ENCODE data around the gene ABHD11.
"Not testable (repeated sequence)": the region's sequence is repeated elsewhere in the genome, so short reads cannot be mapped to it uniquely, and the experiment has no call there.

ABHD11 gene, protein sequence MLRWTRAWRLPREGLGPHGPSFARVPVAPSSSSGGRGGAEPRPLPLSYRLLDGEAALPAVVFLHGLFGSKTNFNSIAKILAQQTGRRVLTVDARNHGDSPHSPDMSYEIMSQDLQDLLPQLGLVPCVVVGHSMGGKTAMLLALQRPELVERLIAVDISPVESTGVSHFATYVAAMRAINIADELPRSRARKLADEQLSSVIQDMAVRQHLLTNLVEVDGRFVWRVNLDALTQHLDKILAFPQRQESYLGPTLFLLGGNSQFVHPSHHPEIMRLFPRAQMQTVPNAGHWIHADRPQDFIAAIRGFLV

DNA sequence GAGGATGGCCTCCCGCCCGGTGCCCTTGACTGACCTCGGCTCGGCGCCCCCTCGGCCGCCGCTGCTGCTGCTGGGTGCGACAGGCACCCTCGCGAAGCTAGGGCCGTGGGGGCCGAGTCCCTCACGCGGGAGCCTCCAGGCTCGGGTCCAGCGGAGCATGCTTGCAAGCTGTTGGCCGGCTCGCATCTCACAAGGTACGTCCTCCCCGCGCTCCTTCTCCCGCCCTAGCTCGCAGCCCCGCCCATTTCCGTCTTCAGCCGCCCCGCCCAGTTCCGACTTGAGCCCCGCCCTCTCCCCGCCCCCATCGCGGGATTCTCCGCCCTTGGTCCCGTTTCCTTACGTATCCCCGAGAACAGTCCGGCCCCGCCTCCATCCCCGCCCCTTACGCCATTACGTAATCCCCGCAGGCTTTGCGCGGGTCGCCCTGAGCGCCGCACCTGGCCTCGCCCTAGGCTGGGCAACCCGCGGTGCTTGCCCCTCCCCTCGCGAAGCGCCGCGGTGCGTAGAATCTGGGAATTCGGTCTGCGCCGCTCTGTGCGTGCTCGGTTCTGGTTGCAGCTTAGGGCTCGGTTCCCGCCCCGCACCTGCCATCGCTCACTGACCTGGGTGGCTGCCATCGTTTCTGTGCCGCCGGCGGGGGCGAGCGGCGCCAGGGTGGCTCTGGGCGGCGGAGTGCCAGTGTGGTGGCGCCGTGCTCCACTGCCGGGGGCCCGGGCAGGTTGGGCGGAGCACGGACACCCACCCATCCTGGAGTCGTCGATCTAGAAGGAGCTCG lies at the start of gene ABHD11:
TSS of gene ABHD11 (minus strand) at position 191 of the 775 bp plus-strand sequence. CDS start at position 159, 32 bp downstream.
- peak; percentile 97 for DNase-seq (ENCODE audit: low read depth)

DNA sequence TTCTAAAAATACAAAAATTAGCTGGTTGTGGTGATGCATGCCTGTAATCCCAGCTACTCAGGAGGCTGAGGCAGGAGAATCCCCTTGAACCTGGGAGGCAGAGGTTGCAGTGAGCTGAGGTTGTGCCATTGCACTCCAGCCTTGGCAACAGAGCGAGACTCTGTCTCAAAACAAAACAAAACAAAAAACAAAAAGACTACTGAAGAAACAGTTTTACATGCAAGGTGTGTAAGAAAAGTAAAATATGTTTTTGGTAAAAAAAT lies 49.1 kb upstream of the ABHD11 start:
- not testable (repeated sequence) for DNase-seq (ENCODE audit: low read depth)

DNA sequence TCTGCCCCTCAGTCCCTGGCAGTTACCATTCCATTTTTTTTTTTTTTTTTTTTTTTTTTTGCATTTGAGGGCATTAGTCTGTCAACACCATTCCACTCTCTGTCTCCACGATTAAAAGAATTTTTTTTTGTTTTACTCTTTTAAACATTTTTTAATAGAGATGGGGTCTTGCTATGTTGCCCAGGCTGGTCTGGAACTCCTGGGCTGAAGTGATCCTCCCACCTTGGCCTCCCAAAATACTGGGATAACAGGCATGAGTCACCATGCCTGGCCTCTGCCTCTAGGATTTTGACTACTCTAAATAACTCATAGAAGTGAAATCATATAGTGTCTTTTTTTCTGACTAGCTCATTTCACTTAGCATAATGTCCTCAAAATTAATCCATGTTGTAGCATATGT lies 48.0 kb upstream of the ABHD11 start:
- no peak for DNase-seq (ENCODE audit: low read depth)

DNA sequence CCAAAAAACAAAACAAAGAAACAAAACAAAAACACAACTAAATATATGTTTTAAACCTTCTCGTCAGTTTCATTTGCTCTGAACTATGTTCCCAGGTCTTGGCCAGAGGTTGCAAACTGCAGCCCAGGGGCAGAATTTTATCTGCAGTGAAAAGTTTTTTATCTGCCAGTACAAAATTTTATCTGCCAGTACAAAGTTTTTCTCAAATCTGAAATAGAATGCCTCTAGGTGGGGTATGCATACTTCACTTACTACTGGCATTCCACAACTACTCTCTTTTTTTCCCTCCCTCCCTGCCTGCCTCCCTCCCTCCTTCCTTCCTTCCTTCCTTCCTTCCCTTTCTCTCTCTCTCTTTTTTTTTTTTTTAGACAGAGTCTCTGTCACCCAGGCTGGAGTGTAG lies 40.9 kb upstream of the ABHD11 start:
- no peak for DNase-seq (ENCODE audit: low read depth)

DNA sequence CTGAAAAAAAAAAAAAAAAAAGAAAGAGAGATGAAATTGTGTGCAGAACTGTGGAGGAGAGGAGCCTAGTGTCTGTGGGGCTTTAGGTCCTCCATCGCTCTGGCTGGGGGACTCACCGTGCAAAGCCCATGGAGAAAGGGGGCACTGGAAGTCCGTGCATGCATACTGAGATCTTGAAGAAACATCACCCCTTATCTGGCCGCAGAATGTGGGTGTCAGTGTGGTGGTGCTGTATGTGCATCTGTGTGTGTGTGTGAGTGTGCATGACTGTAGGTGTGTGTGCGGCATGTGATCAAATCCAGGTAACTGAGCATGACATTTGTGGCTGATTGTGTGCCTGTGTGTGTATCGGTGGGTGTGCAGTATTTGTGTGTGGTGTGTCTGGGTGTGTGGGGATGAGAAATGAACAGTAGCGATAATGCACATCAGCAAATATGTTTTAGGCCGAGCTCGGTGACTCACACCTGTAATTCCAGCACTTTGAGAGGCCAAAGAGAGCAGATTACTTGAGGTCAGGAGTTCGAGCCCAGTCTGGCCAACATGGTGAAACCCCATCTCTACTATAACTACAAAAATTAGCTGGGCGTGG lies 40.3 kb upstream of the ABHD11 start:
- DNase-seq (ENCODE audit: low read depth) = no peak

DNA sequence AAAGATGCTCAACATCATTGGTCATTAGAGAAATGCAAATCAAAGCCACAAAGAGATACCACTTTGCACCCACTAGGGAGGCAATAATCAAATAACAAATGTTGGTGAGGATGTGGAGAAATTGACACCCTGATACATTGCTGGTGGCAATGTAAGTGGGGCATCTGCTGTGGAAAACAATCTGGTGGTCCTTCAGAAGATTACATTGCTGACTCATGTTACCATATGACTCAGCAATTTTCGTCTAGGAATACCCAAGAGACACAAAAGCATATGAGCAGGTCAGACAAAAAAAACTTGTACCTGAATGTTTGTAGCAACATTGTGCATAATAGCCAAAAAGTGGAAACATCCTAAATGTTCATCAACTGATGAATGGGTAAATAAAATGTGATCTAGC lies 36.3 kb upstream of the ABHD11 start:
- DNase-seq (ENCODE audit: low read depth) = no peak

DNA sequence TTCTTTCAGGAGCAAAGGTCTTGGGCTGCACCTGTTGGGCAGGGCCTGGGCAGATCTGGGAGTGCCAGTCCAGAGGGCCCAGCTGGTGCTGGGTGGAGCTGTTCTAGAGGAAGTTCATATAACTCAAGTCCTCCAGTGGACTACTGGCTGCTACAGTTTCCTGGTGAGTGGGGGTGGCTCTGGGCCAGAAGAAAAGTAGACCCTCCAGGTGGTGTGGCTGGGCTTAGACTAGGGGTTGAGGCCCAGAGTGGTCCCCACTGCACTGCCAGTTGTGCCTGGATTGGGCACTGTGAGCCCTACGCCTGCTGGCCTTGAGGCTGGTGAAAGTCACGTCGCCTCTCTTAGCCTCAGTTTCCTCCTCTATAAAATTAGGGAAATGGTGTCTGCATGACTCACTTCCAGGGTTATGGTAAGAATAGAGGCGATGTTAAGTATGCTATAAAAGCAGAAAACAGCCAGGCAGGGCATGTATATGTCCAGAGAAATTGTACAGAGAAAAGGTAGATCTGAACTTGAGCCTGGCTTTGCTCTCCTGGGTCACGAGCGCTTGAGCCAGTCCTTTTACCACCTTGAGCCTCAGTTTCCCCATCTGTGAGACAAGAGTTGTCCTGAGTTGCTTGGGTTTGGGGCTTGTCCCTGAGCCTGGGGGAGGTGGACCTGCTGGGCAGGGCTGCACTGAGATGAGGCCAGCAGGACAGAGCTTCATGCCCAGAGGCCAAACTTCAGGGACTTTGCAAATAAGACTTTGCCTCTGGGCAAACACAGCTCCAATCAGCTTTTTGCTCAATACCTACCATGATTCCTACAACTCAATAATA lies 35.3 kb upstream of the ABHD11 start:
- DNase-seq (ENCODE audit: low read depth) = no peak

DNA sequence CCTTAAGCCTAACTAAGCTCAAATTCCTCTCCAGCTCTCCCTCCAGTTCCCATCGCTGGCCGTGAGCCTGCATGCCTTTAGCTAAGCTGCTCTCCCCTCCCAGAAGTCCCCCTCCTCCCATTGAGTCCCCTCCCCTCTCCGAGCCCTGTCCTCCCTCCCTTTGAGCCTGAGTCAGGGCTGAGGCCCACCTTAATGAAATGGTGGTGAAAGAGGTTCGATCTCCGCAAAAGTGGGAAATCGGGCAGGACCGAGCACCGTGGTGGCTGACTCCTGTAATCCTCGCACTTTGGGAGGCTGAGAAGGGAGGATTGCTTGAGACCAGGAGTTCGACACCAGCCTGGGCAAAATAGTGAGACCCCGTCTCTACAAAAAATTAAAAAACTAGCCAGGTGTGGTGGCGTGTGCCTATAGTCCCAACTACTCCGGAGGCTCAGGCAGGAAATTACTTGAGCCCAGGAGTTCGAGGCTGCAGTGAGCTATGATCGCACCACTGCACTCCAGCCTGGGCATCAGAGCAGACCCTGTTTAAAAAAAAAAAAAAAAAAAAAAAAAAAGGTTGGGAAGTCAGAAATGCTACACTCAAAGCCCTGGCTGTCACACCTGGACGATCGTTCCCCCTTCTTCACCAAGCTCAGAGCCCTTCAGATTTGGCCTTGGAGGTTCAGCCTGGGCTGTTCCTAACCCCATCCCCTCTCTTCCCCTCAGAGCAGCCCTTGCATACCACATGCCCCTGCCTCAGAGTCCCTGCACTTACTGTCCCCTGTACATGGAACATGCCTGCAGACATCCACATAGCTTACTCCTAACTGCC lies 32.5 kb upstream of the ABHD11 start:
- DNase-seq (ENCODE audit: low read depth) = no peak

DNA sequence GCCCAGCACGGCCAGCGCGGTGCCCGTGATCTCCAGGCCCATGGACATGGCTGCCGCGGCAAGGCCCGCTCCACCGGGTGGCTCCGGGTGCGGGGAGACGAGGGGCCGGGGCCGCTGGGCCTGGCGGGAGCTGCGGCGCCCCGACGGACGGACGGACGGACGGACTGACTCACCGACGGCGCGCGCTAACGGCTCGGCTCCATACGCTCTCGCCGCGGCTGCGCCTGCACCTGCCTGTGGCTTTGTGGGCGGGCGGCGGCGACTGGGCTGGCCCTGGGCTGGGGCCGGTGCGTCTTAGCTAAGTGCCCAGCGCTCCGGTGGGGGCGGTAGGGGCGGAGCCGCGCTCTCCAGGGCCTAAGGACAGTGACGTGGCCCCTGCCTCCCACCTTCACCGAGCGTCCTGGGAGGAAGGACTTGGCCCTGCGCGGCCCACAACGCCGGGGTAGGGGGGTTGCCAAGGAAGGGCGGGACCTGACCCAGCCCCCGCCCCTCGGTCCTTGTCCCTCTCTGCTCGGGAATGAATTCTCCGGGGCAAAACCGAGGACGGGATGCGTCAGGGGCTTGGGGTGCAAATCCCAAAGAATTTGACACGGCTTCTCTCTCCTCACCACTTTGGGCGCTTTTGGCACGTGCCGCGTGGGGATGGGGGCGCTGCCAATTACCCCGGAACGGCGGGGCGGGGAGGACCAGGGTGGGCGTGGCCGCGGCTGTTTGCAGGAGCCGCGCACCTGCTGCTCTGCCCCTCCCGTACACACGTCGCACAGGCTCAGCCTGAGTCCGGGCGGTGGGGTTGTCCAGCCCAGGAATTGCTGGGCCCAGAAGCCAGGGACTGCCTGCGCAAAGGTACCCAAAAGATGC lies 31.6 kb upstream of the ABHD11 start, which contains the start of gene CLDN3:
TSS of gene CLDN3 (minus strand) at position 269 of the 858 bp plus-strand sequence. CDS start at position 48, 221 bp downstream.
- DNase-seq (ENCODE audit: low read depth) = no peak

DNA sequence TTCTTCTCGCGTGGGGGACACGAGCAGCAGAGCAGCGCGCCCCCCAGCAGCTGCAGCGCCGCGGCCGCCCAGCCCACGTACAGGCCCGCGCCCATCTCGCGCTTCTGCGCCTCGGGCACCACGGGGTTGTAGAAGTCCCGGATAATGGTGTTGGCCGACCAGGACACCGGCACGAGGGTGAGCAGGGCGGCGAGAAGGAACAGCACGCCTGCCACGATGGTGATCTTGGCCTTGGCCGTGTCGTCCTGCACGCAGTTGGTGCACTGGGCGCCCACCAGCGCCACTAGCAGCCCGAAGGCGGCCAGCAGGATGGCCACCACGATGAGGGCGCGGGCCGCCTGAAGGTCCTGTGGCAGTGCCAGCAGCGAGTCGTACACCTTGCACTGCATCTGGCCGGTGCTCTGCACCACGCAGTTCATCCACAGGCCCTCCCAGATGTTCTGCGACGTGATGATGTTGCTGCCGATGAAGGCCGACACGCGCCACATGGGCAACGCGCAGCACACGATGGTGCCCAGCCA lies 30.9 kb upstream of the ABHD11 start:
- no peak for DNase-seq (ENCODE audit: low read depth)

DNA sequence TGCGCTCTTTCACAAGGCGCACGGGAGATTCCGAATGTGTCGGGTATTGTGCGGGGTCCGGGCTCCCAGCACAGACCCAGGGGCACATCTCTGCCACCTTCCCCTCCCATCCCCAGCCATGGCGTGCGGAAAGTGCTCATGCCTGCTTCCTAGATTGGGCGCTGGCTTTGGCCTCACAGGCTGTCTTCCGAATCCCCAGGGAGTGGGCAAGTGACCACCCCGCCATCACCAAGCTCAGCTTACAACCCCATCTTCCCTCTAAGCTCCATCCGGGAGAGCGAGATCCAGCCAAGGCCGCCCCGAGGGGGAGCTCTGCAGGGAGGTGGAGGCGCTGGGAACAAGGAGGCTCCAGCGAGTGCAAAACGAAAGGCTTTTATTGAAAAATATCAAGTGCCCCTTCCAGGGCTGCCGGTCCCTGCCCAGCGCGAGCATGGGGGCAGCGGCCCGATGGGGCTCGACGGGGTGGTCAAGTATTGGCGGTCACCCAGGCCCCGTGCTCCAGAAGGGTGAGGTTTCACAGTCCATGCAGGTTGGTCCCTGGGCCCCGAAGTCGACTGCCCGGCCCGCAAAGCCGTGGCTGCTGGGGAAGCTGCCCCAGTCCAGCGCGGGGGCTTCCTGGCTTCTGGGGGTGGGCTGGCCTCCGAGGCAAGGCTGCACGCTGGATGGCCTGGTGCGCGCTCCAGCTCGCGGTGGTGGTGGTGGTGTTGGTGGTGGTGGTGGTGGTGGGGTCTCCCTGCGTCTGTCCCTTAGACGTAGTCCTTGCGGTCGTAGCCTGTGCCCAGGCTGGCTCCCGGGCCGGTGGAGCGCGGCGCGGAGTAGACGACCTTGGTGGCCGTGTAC lies 30.3 kb upstream of the ABHD11 start:
- DNase-seq (ENCODE audit: low read depth) = no peak

DNA sequence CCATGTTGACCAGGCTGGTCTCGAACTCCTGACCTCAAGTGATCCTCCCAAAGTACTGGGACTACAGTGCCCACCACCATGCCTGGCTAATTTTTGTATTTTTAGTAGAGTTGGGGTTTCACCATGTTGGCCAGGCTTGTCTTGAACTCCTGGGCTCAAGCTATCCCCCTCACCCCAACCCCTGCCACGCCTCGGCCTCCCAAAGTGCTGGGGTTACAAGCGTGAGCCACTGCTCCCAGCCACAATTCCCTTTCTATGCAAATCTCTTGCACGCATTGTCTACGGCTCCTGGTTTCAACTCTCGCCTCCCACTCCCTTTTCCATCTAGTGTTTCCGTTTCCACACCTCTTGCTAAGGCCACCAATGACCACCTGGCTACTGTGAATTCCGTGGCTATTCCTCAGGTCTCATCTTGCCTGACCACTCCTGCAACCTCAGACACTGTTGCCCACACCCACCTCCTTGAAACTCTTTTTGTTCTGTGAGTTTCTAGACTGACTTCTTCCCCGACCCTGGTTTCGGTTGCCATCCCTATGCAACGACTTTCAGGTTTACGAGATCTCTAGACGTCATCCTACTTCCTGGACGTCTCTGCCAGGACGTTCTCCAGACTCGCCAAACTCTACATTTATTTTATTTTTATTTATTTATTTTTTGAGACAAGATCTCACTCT lies 28.1 kb upstream of the ABHD11 start:
- no peak for DNase-seq (ENCODE audit: low read depth)

DNA sequence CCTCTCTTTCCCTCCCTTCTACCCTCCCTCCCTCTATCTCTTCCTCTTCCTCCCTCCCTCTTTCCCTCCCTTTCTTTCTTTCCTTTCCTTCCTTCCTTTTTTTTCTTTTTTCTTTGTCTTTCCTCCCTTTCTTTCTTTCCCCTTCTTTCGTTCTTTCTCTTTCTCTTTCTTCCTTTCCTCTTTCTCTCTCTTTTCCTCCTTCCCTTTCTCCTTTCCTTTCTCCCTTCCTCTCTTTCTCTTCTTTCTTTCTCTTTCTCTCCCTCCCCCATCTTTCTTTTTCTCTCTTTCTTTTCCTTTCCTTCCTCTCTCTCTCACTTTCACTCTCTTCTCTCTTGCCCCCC lies 24.0 kb upstream of the ABHD11 start:
- no peak for DNase-seq (ENCODE audit: low read depth)

DNA sequence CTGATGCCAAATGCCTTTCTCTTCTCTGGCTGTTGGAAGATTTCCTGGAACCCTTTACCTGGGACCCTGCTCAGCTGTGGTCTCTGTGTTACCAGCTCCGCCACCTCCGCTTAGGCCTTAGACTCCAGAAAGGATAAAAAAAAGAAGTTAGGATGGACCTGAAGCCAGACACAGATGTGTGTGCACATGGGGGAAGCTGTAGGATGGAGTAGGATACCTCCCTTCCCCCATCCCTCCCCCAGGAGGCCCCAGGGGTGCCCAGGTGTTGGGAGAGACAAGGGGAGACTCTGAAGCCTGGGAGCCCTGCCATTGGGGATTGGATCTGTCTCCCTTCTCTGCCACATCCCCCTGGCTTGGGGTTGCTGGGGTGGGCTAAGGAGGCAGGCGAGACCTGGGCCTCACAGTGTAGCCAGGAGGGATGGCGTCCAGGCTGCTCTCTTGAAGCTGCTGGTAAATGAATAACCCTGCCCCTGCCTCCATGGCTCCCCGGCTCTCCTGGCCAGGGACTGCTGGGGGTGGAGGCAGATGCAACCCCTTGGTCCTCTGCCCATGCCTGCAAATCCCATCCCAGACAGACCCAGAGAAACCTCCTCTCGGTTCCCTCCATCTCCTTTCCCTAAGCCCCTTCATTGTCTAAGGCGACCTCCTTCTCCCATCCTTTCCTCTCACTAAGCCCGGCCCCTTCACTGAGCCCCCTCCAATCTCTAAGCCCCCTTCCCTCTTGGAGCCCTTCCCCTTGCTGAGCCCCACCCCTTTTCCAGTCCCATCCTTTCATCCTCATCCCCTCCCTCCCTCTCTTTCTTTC lies 23.5 kb upstream of the ABHD11 start:
- no peak for DNase-seq (ENCODE audit: low read depth)

DNA sequence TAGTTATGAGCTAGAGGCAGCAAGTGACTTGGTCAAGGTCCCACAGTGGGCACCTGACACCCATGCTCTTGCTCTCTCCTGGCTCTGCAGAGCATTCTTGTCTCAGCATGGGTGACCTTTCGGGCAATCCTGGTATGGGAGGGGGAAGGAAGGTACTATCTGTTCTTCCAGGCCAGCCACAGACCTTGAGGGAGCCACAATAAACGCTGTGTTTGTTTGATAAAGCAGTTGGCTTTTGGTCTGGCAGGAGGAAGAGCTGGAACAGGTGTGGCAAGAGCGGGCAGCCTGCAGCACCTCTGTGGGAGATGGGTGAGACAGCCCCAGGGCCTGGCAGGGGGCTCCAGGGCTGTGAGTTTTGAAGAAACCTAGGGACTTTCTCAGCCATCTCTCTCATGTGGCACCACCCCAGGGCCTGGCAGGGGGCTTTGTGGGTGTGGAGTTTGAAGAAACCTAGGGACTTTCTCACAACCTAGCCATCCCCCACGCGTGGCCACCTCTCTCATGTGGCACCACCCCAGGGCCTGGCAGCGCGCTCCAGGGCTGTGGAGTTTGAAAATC lies 20.1 kb upstream of the ABHD11 start:
- no peak for DNase-seq (ENCODE audit: low read depth)

DNA sequence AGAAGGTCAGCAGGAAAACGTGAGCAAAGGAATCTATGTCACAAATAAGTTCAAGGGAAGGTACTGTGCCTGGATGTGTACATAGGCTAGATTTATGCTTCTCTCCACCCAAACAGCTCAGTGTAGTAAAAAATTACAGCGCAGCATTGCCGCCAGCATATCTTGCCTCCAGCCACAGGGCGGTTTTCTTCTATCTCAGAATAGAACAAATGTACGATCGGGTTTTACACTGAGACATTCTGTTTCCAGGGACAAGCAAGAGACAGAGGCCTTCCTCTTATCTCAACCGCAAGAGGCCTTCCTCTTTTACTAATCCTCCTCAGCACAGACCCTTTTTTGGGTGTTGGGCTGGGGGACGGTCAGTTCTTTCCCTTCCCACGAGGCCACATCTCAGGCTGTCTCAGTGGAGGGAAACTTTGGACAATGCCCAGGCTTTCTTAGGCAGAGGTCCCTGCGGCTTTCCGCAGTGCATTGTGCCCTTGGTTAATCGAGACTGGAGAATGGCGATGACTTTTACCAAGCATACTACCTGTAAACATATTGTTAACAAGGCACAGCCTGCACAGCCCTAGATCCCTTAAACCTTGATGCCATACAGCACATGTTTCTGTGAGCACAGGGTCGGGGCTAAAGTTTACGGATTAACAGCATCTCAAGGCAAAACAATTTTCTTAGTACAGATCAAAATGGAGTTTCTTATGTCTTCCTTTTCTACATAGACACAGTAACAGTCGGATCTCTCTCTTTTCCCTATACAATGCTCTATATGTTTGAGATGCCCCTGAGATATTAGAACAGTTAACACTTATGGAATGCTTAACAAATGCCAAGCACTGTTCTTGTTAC lies 11.6 kb upstream of the ABHD11 start:
- no peak for DNase-seq (ENCODE audit: low read depth)

DNA sequence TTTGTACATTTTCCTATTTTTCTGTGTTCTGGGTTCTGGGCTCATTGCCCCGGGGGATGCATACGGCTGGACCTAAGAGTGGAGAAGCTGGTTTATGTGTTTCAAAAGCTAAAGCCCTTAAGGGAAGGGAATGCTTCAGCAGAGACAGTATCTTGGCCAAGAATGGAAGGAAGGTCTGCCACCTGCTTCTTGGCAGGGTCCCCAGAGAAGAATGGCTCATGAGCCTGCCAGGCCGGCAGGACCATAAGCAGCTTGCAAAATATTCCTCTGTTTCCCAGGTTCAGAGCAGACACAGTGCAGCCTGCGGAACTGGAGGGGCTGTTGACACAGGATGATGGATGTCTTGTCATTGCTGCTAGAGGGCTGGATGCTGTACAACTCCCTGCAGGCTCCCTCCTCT lies 7.8 kb upstream of the ABHD11 start:
- no peak for DNase-seq (ENCODE audit: low read depth)
